Measurements from ENCODE around the gene BIN1. TPM values are rescaled to one million over a fixed set of nuclear protein-coding genes. Genes with fewer than 3 reads are reported as not detected.
"Not testable (repeated sequence)": the region's sequence is repeated elsewhere in the genome, so short reads cannot be mapped to it uniquely, and the experiment has no call there.

The BIN1 gene
- total and polyA plus RNA-seq, 2 experiments from 2014 or later: 23.9 to 33.0 TPM

DNA sequence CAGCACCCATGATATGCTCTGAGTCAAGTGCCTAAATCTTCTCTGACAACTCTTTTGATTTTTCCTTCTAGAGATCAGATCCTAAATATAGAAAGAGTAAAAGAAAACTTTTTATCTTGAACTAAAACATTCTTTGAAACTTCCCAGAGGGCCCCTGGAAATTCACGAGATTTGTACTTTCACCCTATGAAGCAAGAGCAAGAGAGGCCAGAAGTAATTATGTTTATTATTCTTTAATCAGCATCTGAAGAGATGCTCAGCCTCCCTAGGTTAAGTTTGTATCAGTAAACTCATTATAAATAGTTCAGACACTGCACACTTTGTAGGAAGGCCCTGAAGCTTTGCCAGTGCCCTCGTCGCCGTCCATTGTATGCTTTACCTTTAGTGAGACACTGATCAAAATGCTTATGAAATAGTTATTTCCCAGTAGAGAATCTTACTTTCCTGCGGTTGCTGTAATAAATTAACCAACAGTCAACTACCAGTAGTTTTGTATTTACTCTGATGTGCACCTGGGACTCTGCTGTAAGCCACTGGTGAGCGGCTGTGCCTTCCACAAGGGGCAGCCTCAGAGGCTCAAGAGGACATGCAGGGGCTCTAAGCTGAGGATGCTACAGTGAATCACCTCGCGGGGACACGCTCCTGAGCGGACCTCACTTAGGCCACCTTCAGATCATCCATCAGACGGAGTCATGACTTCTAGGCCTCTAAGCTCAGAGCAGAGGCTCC is 71.9 kb downstream of the BIN1 start:
- H3F3A ChIP-seq (ENCODE audit: insufficient read depth): peaks cover 5% of the 10 kb centered on the region; the same call in 1 of the 2 replicates
- H3K9ac ChIP-seq: no peak overlapping the region
- no peak overlapping the region for H2AFZ ChIP-seq
- H3K27me3 ChIP-seq (replicated peaks; ENCODE audit: insufficient read depth): no peaks in the 10 kb centered on the region
- no peak for DNase-seq
- TF ChIP-seq EZH2phosphoT487 (IDR thresholded peaks at IDR 0.05; ENCODE audit: insufficient read depth, low read depth) (no peak), EZH2 (IDR thresholded peaks at IDR 0.05; ENCODE audit: insufficient read depth, poor library complexity, severe bottlenecking) (no peak)
- H3K79me2 ChIP-seq (ENCODE audit: insufficient read depth): no peaks in the 10 kb centered on the region
- no peaks in the 10 kb centered on the region for H3K36me3 ChIP-seq (ENCODE audit: low read depth)
- WGBS, 2 experiments (ENCODE audit: low coverage in 1 of 2, low lambda C conversion rate in 2 of 2, missing lambda C conversion rate in 2 of 2): 94% methylated on average over 11 of the region's 11 CpGs
- peaks cover 7% of the 10 kb centered on the region; the same call in 1 of the 2 replicates for H3K4me1 ChIP-seq (ENCODE audit: insufficient read depth)
- H3K4me2 ChIP-seq (ENCODE audit: unreplicated experiment): no peak overlapping the region
- H4K20me1 ChIP-seq (ENCODE audit: insufficient read depth): no peaks in the 10 kb centered on the region
- in situ Hi-C loops (cut with MboI): no loop called here
- no peak overlapping the region for H3K27ac ChIP-seq
- H3K9me2 ChIP-seq (ENCODE audit: insufficient read depth): no peaks in the 10 kb centered on the region
- H3K4me3 ChIP-seq: no peak overlapping the region
- H3K9me3 ChIP-seq (ENCODE audit: low read depth): no peaks in the 10 kb centered on the region

- H3K36me3 ChIP-seq (ENCODE audit: low read depth): no peaks in the 10 kb centered on the region
- no peaks in the 10 kb centered on the region for H3K79me2 ChIP-seq (ENCODE audit: insufficient read depth)
- H4K20me1 ChIP-seq (ENCODE audit: insufficient read depth): no peaks in the 10 kb centered on the region
- no peak overlapping the region for H3K9ac ChIP-seq
- H2AFZ ChIP-seq: no peak overlapping the region
- no peaks in the 10 kb centered on the region for H3K27me3 ChIP-seq (replicated peaks; ENCODE audit: insufficient read depth)
- H3K4me1 ChIP-seq (ENCODE audit: insufficient read depth): peaks cover 7% of the 10 kb centered on the region; the same call in 1 of the 2 replicates
- 91 to 94% methylated on average over 6 of the region's 6 CpGs for WGBS, 2 experiments (ENCODE audit: low coverage in 1 of 2, low lambda C conversion rate in 2 of 2, missing lambda C conversion rate in 2 of 2)
- TF ChIP-seq EZH2 (IDR thresholded peaks at IDR 0.05; ENCODE audit: insufficient read depth, poor library complexity, severe bottlenecking) (no peak), EZH2phosphoT487 (IDR thresholded peaks at IDR 0.05; ENCODE audit: insufficient read depth, low read depth) (no peak)
- H3K9me2 ChIP-seq (ENCODE audit: insufficient read depth): no peaks in the 10 kb centered on the region
- no peak for DNase-seq
- no peak overlapping the region for H3K4me2 ChIP-seq (ENCODE audit: unreplicated experiment)
- no peak overlapping the region for H3K27ac ChIP-seq
- in situ Hi-C loops (cut with MboI): no loop called here
- peaks cover 5% of the 10 kb centered on the region; the same call in 1 of the 2 replicates for H3F3A ChIP-seq (ENCODE audit: insufficient read depth)
- H3K9me3 ChIP-seq (ENCODE audit: low read depth): no peaks in the 10 kb centered on the region
- no peak overlapping the region for H3K4me3 ChIP-seq
These were observed 72.9 kb downstream of the BIN1 start for GRCh38 chr2:127034051-127034450.

DNA sequence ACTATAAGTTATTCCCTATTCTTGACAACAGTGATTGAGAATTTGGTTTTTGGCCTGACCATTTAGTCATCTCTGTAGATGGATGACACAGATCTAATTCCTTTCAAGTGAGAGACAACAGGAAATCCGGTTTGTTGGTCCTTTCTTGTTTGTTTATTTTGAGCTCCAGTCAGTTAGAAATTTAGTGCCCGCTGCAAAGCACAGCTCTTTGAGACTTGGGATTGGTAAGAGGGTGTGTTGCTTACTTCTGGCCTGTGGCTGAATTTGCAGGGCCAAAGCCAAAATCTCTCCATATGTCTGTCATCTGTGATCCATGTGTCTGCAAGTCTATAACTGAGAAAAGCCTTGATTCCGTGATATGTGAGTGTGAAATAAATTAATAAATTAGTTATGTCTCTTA is 74.3 kb downstream of the BIN1 start:
- DNase-seq: peak; percentile 59

GRCh38 chr2:127029350-127030051 is 77.5 kb downstream of the BIN1 start:
- no peak for TF ChIP-seq EZH2phosphoT487 (IDR thresholded peaks at IDR 0.05; ENCODE audit: insufficient read depth, low read depth)
- TF ChIP-seq EZH2 (IDR thresholded peaks at IDR 0.05; ENCODE audit: insufficient read depth, poor library complexity, severe bottlenecking): no peak
- H3K9me3 ChIP-seq (ENCODE audit: low read depth): no peaks in the 10 kb centered on the region
- in situ Hi-C loops (cut with MboI): no loop called here
- no peak for DNase-seq
- H4K20me1 ChIP-seq (ENCODE audit: insufficient read depth): no peaks in the 10 kb centered on the region
- H3K9ac ChIP-seq: no peak overlapping the region
- H3K36me3 ChIP-seq (ENCODE audit: low read depth): no peaks in the 10 kb centered on the region
- H3K4me2 ChIP-seq (ENCODE audit: unreplicated experiment): no peak overlapping the region
- no peaks in the 10 kb centered on the region for H3K27me3 ChIP-seq (replicated peaks; ENCODE audit: insufficient read depth)
- H3F3A ChIP-seq (ENCODE audit: insufficient read depth): peaks cover 7% of the 10 kb centered on the region; the same call in 1 of the 2 replicates
- H2AFZ ChIP-seq: no peak overlapping the region
- H3K4me1 ChIP-seq (ENCODE audit: insufficient read depth): peaks cover 11% of the 10 kb centered on the region
- H3K9me2 ChIP-seq (ENCODE audit: insufficient read depth): no peaks in the 10 kb centered on the region
- H3K27ac ChIP-seq: no peak overlapping the region
- no peak overlapping the region for H3K4me3 ChIP-seq
- WGBS, 2 experiments (ENCODE audit: low coverage in 1 of 2, low lambda C conversion rate in 2 of 2, missing lambda C conversion rate in 2 of 2): 74 to 87% methylated on average over 5 of the region's 5 CpGs
- H3K79me2 ChIP-seq (ENCODE audit: insufficient read depth): no peaks in the 10 kb centered on the region

More for the DNA sequence above, 74.3 kb downstream of the BIN1 start:
- no peaks in the 10 kb centered on the region for H4K20me1 ChIP-seq (ENCODE audit: insufficient read depth)
- H3K4me3 ChIP-seq: no peak overlapping the region
- TF ChIP-seq EZH2phosphoT487 (IDR thresholded peaks at IDR 0.05; ENCODE audit: insufficient read depth, low read depth): no peak
- TF ChIP-seq EZH2 (IDR thresholded peaks at IDR 0.05; ENCODE audit: insufficient read depth, poor library complexity, severe bottlenecking): no peak
- H3K9ac ChIP-seq: no peak overlapping the region
- H3K36me3 ChIP-seq (ENCODE audit: low read depth): no peaks in the 10 kb centered on the region
- H3K9me2 ChIP-seq (ENCODE audit: insufficient read depth): no peaks in the 10 kb centered on the region
- H3K27me3 ChIP-seq (replicated peaks; ENCODE audit: insufficient read depth): no peaks in the 10 kb centered on the region
- 13 to 16% methylated on average over 3 of the region's 3 CpGs for WGBS, 2 experiments (ENCODE audit: low coverage in 1 of 2, low lambda C conversion rate in 2 of 2, missing lambda C conversion rate in 2 of 2)
- no peak overlapping the region for H3K4me2 ChIP-seq (ENCODE audit: unreplicated experiment)
- H2AFZ ChIP-seq: peak overlapping the region; percentile 29
- in situ Hi-C loops (cut with MboI): no loop called here
- no peak overlapping the region for H3K27ac ChIP-seq
- peaks cover 5% of the 10 kb centered on the region; the same call in 1 of the 2 replicates for H3F3A ChIP-seq (ENCODE audit: insufficient read depth)
- H3K79me2 ChIP-seq (ENCODE audit: insufficient read depth): no peaks in the 10 kb centered on the region
- H3K9me3 ChIP-seq (ENCODE audit: low read depth): no peaks in the 10 kb centered on the region
- peaks cover 7% of the 10 kb centered on the region; the same call in 1 of the 2 replicates for H3K4me1 ChIP-seq (ENCODE audit: insufficient read depth)

- H3K4me3 ChIP-seq; H3K27ac ChIP-seq; H2AFZ ChIP-seq; H3K79me2 ChIP-seq (ENCODE audit: insufficient read depth); H3K9ac ChIP-seq; H3K9me3 ChIP-seq (ENCODE audit: low read depth); in situ Hi-C loops (cut with MboI); H3K36me3 ChIP-seq (ENCODE audit: low read depth); H3K4me2 ChIP-seq (ENCODE audit: unreplicated experiment); H4K20me1 ChIP-seq (ENCODE audit: insufficient read depth); DNase-seq; H3K27me3 ChIP-seq (replicated peaks; ENCODE audit: insufficient read depth); H3K9me2 ChIP-seq (ENCODE audit: insufficient read depth): not testable (repeated sequence)
- WGBS, 2 experiments (ENCODE audit: low coverage in 1 of 2, low lambda C conversion rate in 2 of 2, missing lambda C conversion rate in 2 of 2): 34 to 46% methylated on average over 1 of the region's 1 CpG
- Histone ChIP-seq H3K4me1 (ENCODE audit: insufficient read depth) (peaks cover 11% of the 10 kb centered on the region), H3F3A (ENCODE audit: insufficient read depth) (peaks cover 14% of the 10 kb centered on the region; the same call in 1 of the 2 replicates)
These were observed 78.2 kb downstream of the BIN1 start for GRCh38 chr2:127028745-127029144.
